DMS114 treated with DMSO at 0.1 percent for 48 hours (cell line): ENCODE results near the gene FLRT1.

Experiments used
- DNase-seq: peaks from one replicate; lab custom pipeline; 2025; ENCODE audit not compliant: unreplicated experiment; lab: John Stamatoyannopoulos, UW

FLRT1 gene

GRCh38 chr11:64023712-64024710 is 11.7 kb upstream of the FLRT1 start:
- no peak for DNase-seq

DNA sequence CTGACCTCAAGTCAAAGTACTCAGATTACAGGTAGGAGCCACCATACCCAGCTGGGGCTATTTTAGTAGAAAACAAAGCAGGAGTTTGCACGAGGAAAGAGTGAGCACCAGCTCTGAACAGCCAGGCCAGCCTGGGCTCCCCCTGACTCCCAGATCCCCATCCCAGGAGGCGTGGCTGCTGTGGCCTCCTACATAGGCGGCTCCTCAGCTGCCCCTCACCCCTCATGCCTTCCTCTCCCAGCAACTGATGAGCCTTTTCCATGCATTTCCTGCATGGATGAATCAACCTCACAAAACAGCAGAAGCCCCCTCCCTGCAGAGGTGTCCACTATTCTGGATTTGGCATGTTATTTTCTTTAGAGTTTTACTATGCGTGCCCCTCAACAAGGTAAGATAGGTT is 10.5 kb upstream of the FLRT1 start:
- DNase-seq = no peak

DNA sequence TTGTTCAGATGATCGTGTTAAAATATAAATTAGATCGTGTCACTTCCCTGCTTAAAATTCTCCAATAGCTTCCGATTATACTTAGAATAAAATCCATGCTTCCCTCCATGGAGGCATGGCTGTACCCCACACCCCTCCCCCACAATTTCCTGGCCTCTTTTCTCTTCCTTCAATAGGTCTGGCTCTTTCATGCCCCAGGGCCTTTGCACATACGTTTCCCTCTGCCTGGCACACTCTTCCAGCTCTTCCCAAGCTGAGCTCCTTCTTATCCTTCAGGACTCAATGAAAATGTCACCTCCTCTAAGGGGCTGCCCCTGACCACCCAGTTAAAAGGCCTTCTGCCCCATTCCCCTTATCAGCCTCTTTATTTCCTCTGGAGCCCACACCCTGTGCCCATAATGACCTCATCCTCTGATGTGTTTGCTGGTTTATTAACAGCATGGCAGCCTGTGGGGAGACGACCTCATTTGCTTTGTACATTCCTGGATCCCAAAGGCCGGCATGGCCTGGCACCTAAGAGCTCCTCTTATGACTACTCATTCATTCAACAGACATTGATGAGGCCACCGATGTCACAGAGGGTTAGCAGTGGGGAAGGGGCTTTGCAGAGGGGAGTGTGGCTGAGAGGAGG is 9.0 kb upstream of the FLRT1 start:
- DNase-seq = no peak

DNA sequence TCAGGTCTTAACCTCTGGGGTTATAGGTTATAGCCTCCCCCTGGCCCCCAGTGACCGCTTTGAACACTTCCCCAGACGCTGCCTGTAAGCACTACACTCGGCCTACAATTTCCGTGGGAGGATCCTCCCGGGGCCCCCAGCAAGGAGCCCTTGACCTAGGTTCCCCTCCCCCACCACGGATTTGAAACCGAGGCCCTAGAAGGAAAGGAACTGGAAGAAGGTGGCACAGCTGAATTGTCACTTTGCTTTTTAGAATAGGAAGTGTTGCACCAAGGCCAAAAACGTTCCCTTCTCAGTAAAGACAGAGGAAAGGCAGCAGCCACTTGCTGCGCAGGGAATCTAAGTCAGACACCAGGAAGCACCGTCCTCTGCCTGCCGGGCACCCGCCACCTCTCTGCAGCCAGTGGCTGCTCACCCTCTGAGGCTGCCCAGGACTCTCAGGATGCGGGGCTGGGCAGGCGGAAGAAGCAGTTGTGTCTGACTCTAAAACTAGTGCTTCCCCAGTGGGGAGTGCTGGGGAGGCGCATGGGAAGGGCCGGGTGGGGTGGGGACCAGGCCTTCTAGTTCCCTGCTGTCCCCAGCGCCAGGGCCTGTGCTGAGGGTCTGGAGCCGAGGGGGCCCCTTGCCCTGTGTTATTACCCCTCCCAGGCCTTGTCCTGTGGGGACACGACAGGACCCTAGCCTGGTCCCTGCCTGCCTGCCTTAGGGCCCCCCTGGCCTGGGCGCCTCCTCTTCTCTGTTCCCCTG is 7.9 kb upstream of the FLRT1 start:
- DNase-seq = no peak

GRCh38 chr11:64028398-64029115 is 7.2 kb upstream of the FLRT1 start:
- DNase-seq = peak; percentile 32

GRCh38 chr11:64029773-64030172 is 6.0 kb upstream of the FLRT1 start:
- DNase-seq = no peak

DNA sequence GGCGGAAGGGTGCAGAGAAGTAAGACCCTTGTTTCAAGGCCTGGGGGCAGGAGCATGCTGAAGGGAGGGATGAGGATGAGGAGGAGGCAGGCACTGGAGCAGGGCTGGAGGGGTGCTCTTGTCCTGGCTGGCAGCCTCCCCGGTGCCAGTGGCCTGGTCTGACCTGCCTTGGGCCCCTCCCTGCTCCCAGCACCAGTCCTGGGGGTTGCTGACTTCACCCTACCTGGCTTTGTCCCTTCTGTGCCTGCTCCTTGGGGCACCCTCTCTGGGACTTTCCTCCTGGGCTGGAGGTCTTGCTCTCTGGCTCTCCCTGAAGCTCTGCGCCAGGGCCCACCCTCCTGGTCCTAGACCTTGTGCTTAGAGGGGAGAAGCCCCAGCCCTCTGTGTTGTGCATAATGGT is 4.7 kb upstream of the FLRT1 start:
- no peak for DNase-seq

DNA sequence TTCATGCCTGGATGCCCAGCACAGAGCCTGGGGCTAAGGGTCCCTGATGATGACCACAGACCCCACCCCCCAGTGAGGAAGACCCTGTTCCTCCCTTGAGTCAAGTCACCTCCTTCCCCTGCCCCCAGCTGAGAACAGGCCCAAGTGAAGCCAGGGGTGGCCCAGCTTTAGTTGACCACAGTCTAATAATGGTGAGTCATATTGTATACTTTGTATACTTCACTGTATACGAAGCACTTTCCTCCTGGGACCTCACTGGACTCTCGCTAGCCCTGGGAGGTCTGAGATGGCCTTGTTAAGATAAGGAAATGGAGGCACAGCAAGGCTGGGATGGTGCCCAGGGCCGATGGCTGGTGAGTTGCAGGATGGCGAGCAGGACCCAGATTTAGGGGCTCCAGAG is 3.7 kb upstream of the FLRT1 start:
- DNase-seq = no peak

- DNase-seq = no peak
These were observed 1.3 kb upstream of the FLRT1 start for GRCh38 chr11:64034411-64034811.

DNA sequence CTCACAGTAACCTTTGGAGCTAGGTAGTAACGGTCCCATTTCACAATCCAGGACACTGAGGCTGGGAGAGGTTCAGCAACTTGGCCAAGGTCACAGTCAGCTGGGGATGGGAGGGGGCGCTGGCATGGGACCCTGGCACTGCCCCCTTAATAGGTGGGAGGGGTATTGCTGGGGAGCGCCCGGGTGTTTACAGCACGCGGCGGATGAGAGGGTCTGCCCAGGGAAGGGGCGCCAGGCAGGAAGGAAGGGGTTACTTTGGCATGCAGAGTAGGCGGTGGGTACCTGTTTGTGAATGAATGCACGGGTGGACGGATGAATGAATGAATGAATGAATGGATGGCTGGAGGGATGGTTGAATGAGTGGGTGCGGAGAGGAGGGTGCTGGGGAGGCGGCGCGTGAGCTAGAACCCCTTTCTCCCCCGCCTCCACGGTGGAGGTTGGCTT is 628 bp upstream of the FLRT1 start:
- no peak for DNase-seq

DNA sequence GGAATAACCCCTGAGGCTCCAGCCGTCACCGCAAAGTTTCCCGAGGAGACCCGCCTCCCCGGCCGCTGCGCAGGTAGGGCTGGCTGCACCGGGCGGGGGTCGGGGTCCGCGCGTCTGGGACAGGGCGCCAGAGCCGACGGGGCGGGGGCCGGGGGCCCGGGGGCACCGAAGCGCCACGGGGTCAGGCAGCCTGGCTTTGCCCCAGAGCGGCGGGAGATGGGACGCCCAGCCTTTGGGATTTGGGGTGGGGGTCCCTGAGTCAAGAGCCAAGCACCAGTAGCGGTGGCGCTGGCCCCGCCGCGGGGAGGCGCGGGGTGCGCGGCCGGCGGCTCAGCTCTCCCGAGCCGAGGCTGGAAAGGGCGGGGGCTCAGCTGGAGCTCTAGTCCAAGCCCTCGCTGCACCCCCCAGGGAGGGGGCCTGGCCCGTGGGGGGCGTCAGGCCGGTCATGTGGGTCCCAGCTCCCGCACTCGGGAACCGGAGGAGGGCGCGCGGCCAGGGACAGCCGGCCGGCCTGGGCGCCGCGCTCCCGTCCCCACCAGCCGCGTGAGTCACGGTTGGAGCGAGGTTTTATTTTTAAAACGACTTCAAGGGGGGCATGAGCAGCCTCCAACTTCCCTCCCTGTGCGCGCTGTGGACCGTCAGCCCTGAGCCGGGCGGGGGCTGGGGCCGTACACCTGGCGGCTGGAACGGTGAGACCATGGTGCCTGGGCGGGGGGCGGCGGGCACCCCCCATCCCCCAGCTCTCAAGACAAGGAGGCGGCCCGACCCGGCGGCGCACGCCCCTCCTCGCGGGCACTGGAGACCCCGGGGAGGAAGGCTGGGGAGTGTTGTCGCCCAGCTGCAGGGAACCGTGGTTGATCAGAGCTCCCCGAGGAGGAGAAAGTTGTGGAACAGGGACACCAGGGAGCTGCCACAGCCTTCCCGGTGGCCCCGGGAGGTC is 626 bp downstream of the FLRT1 start:
- no peak for DNase-seq

GRCh38 chr11:64037027-64037634 is 1.4 kb downstream of the FLRT1 start:
- DNase-seq = no peak

DNA sequence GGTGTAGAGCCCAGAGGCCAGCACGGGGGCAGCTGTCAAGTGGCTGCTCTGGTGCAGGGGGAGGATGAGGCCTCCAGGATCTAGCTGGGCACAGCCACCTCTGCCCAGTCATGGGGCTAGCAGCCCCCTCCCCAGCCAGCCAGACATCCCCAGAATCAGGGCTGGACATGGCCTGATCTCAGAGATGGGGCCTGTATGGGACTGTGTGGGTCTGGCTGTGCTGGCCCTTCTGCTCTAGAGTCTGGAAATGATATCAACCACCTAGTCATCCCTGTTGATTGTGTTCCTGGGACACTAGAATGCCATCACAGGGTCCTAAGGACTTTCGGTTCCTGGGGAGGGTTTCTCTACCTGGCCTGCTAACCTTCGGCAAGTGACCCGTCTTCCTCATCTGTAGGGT is 2.8 kb downstream of the FLRT1 start:
- no peak for DNase-seq

GRCh38 chr11:64039012-64039665 is 3.4 kb downstream of the FLRT1 start:
- DNase-seq = no peak

DNA sequence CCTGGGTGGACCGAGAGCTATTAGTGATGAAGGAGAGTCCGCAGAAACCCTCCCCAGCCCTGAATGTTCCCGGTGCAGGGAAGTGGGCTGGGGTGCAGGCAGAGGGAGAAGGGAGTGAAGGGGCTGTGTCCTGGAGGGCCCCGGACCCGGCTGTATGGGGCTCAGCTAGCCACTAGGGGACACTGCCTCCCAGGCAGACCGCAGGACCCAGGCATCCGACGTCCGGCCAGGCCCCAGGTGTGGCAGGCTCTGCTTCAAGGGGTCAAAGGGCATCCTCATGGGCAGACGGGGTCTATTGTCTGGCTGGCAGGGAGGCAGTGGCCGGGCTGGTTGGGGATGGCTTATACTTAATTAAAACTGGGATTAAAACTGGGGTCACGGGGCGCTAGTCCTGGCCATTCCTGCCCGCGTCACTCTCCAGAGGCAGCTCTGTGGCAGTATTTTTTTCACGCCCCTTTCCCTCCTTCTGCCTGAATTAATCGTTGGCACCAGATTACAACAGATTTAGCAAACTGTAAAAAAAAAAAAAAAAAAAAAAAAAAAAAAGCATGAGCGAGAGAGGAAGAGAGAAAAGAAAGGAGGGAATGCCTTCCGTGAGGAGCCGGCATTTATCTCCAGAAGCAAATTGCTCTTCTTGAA is 5.1 kb downstream of the FLRT1 start:
- no peak for DNase-seq

DNA sequence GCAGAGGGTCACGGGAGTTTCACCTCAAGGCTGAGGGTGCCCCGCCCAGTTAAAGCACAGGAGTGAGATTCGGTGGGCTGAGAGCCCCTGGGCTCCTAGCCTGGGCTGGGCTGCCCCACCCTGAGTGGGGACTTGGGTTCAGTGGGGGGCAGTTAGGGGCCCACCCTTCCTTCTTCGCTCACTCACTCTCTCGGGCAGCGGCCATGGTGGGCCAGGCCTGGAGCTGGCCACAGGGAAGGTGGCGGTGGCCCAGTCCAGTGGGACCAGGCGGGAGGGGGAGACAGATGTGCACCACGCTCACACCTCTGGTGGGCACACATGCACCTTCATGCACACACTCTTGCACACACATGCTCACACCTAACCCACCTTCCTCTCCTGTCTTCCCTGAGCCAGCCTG is 6.1 kb downstream of the FLRT1 start:
- no peak for DNase-seq

GRCh38 chr11:64042301-64042700 is 6.6 kb downstream of the FLRT1 start:
- DNase-seq = no peak

DNA sequence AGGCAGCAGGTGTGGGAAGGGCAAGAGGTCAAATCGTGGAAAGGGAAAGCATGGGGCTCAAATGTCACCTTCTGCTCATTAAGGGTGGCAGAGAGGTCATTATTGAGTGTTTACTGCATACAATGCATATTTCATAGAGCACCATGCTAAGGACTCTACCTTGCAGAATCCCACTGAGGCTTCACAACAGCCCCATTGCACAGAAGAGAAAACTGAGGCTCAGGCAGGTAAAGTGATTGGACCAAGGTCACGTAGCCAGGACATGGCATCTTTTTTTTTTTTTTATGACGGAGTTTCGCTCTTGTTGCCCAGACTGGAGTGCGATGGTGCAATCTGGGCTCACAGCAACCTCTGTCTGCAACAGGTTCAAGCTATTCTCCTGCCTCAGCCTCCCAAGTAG is 7.8 kb downstream of the FLRT1 start:
- no peak for DNase-seq
